Transverse colon (tissue), 4 donors: ENCODE data around the gene SRPX2. TPM values are rescaled to one million over a fixed set of nuclear protein-coding genes. Genes with fewer than 3 reads are reported as not detected.

Experiments used
- DNase-seq: peaks from one replicate; pipeline ENCODE4 v3.0.0-alpha.2; 2019
- H3K27ac ChIP-seq, 4 donors: fragments of 200-600 bp; sonication (generic); 2 replicates each; pipeline ENCODE4 v1.5.1; 2016 to 2018; ENCODE audit warnings: inconsistent platforms in 4 of 4
- H3K27me3 ChIP-seq: fragments of 200-600 bp; sonication (generic); 2 replicates; pipeline ENCODE4 v1.5.1; 2017; ENCODE audit warnings: inconsistent platforms
- H3K36me3 ChIP-seq, 4 donors: fragments of 200-600 bp; sonication (generic); 2 replicates each; pipeline ENCODE4 v1.5.1; 2017 to 2019; ENCODE audit warnings: inconsistent platforms in 4 of 4
- H3K4me1 ChIP-seq, 4 donors: fragments of 200-600 bp; sonication (generic); 2 replicates each; pipeline ENCODE4 v1.5.1; 2017 to 2020; ENCODE audit warnings: inconsistent platforms in 4 of 4
- H3K4me3 ChIP-seq, 4 donors: fragments of 200-600 bp; sonication (generic); 1 replicate in 1 of 4; 2 replicates in 3 of 4; pipeline versions ENCODE4 v1.5.1 to v1.6.1; 2017 to 2019; ENCODE audit warnings: inconsistent platforms in 4 of 4
- H3K9me3 ChIP-seq, 2 donors: fragments of 200-600 bp; sonication (generic); 2 replicates each; pipeline ENCODE4 v1.5.1; 2017 to 2019; ENCODE audit warnings: inconsistent platforms in 2 of 2
- EP300 ChIP-seq: sonication (generic); formaldehyde crosslinking; IDR thresholded peaks from one replicate; pipeline ENCODE4 v1.6.1; 2017; ENCODE audit warnings: antibody characterized with exemption, low read depth
- POLR2A ChIP-seq: fragments of 450-650 bp; IDR thresholded peaks from one replicate; pipeline ENCODE4 v1.6.1; 2016; ENCODE audit warnings: antibody characterized with exemption, mild to moderate bottlenecking, moderate library complexity
- POLR2AphosphoS5 ChIP-seq, 3 donors: sonication (generic); formaldehyde crosslinking; IDR thresholded peaks; one replicate each; pipeline ENCODE4 v1.6.1; 2016; ENCODE audit warnings: antibody characterized with exemption in 3 of 3
- WGBS, 2 donors: methylation state at CpG; one replicate each; pipeline ENCODE4 v1.1.5; 2018; ENCODE audit warnings: low coverage in 1 of 2; 5-methylcytosine and 5-hydroxymethylcytosine counted together
- in situ Hi-C, 4 donors: fragments of 200-750 bp; cut with MboI; loops; one replicate each; pipeline versions ENCODE4 v1.15.0 to v1.15.1; 2017; ENCODE audit warnings: low sequenced_read_pairs in 3 of 4, low pct_ligation_motif_present in 1 of 4, low pct_unique_long_range_greater_than_20kb in 1 of 4
- intact Hi-C: fragments of 100-400 bp; cut with DNase I; formaldehyde crosslinking; loops from one replicate; pipeline ENCODE4 v1.15.1; 2023; ENCODE audit warnings: low total_unique reads
- total RNA-seq, 4 donors: library from RNA; depleted of rRNA; stranded (reverse); fragments of >200 nt; gene quantifications; one replicate each; pipeline ENCODE4 v1.1.0, GENCODE V29; 2016
- TF ChIP-seq, protein P1 (sequence below), 5 experiments: fragments of 200-600 bp in 3 of 5; fragments of 450-650 bp in 2 of 5; sonication (generic) in 3 of 5; IDR thresholded peaks; 1 replicate in 2 of 5; 2 replicates in 3 of 5; pipeline ENCODE4 v1.5.1; 2016 to 2017; ENCODE audit warnings: antibody characterized with exemption in 5 of 5, inconsistent platforms in 3 of 5, mild to moderate bottlenecking in 2 of 5, moderate library complexity in 1 of 5

The SRPX2 gene
- total RNA-seq, 4 donors from 2014 or later: 9.3 to 72.2 (median 13.1) TPM

DNA sequence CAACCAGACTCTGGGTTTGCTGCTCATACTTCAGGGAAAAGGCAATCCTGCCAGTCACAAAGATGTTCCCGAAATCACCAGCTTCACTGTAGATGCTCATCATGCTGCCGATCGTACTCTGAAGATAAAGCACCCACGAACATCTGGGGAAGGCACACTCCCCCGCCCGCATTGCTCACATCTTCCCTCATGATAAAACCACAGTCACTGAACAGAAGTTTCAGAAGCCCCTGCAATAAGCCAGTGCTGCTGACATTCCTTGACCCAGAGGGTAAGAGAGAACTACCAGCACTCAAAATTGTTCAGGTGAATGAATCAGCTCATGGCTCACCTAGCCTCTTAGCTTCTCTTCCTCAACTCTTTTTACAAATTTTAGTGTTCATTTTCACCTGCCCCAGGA lies 43.1 kb downstream of the SRPX2 start:
- no peak for DNase-seq
- intact Hi-C loops (loop anchor here (2.0 kb wide), 1 partner anchor 82 kb away; no protein-coding TSS in a partner anchor), in situ Hi-C loops (loop anchor here in 3 of 4 donors (5.0 to 10.0 kb wide), 2 partner anchors 78 to 80 kb away; no protein-coding TSS in a partner anchor)
- H3K4me3 ChIP-seq: no peak overlapping the region
- WGBS, 2 donors: 70% methylated on average over 6 of the region's 6 CpGs; no CpG with 5 or more reads in 1 of the 2 donors
- TF ChIP-seq, protein P1, sequence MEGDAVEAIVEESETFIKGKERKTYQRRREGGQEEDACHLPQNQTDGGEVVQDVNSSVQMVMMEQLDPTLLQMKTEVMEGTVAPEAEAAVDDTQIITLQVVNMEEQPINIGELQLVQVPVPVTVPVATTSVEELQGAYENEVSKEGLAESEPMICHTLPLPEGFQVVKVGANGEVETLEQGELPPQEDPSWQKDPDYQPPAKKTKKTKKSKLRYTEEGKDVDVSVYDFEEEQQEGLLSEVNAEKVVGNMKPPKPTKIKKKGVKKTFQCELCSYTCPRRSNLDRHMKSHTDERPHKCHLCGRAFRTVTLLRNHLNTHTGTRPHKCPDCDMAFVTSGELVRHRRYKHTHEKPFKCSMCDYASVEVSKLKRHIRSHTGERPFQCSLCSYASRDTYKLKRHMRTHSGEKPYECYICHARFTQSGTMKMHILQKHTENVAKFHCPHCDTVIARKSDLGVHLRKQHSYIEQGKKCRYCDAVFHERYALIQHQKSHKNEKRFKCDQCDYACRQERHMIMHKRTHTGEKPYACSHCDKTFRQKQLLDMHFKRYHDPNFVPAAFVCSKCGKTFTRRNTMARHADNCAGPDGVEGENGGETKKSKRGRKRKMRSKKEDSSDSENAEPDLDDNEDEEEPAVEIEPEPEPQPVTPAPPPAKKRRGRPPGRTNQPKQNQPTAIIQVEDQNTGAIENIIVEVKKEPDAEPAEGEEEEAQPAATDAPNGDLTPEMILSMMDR (IDR thresholded peaks at IDR 0.05): no peak
- TF ChIP-seq POLR2A: no peak
- TF ChIP-seq POLR2AphosphoS5 (IDR thresholded peaks at IDR 0.05): no peak
- no peak for TF ChIP-seq EP300
- no peaks in the 10 kb centered on the region for H3K9me3 ChIP-seq
- H3K4me1 ChIP-seq: peaks cover 0 to 4% (median 0%) of the 10 kb centered on the region in 4 donors
- H3K27ac ChIP-seq: no peak overlapping the region
- H3K36me3 ChIP-seq: no peaks in the 10 kb centered on the region
- H3K27me3 ChIP-seq: no peaks in the 10 kb centered on the region

DNA sequence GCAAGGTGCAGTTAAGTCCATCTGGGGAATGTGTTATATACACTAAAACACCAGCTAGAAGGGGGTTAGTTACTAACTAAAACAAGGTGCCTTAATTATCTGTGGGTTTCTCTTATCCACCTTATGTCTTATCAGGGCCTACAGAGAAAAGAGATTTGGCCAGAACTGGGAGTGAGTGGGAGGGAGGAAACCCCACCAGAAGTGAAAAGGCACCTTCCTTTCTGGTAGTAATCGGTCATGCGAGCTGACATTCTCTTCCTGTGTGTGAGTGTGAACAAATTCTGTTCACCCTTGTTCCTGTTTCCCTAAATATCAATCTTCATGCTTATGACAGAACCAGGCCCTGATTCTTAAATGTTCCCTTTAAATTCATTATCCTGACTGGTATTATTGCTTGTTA lies 43.5 kb downstream of the SRPX2 start:
- TF ChIP-seq POLR2A (no peak), EP300 (no peak), POLR2AphosphoS5 (IDR thresholded peaks at IDR 0.05) (no peak)
- TF ChIP-seq, protein P1 (IDR thresholded peaks at IDR 0.05): no peak
- 61% methylated on average over 2 of the region's 2 CpGs; no CpG with 5 or more reads in 1 of the 2 donors for WGBS, 2 donors
- Histone ChIP-seq H3K9me3 (no peaks in the 10 kb centered on the region), H3K36me3 (no peaks in the 10 kb centered on the region), H3K4me3 (no peak overlapping the region), H3K27me3 (no peaks in the 10 kb centered on the region), H3K4me1 (peaks cover 0 to 4% (median 0%) of the 10 kb centered on the region in 4 donors), H3K27ac (no peak overlapping the region)
- intact Hi-C loops: loop anchor here (2.0 kb wide), 1 partner anchor 81 kb away; no protein-coding TSS in a partner anchor
- in situ Hi-C loops: loop anchor here in 3 of 4 donors (5.0 to 10.0 kb wide), 2 partner anchors 77 to 80 kb away; no protein-coding TSS in a partner anchor
- DNase-seq: no peak

DNA sequence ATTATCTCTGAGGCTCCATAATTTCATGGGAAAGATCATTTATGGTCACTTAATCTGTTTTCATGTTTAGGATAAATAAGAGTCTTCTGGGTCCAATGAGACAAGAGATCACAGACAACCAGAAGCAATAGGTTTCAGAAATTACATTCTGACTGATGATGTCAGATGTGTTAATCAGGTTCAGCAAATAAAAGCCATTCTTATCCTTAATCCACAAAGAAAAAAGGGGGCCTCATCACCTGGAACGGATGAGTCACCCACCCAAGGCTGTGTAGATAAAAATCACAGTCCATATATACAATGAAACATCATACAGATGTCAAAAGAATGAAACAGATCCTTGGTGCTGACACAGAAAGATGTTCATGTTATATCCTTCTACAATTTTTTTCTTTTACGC lies 51.3 kb downstream of the SRPX2 start:
- Histone ChIP-seq H3K4me3 (no peak overlapping the region), H3K9me3 (no peaks in the 10 kb centered on the region), H3K27ac (no peak overlapping the region), H3K4me1 (no peaks in the 10 kb centered on the region), H3K36me3 (no peaks in the 10 kb centered on the region), H3K27me3 (no peaks in the 10 kb centered on the region)
- DNase-seq: no peak
- in situ Hi-C loops: no loop called here
- no peak for TF ChIP-seq POLR2AphosphoS5 (IDR thresholded peaks at IDR 0.05)
- TF ChIP-seq POLR2A: no peak
- TF ChIP-seq, protein P1 (IDR thresholded peaks at IDR 0.05): no peak
- TF ChIP-seq EP300: no peak
- 68 to 90% methylated on average over 2 of the region's 2 CpGs for WGBS, 2 donors
- intact Hi-C loops: no loop called here

DNA sequence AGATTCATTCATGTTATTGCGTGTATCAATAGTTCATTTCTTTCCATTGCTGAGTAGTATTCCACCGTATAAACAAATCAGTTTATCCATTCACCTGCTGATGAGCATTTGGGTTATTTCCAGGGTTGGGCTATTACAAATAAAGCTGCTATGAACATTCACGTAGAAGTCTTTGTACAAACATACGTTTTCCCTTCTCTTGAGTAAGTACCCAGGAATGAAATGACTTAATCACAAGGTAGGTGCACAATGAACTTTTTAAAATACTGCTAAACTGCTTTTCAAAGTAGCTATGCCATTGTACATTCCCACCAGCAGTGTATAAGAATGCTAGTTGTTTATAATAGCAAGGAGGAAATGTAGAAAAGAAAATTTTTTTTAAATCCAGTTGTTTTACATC lies 52.0 kb downstream of the SRPX2 start:
- Histone ChIP-seq H3K4me3 (no peak overlapping the region), H3K27me3 (no peaks in the 10 kb centered on the region), H3K27ac (no peak overlapping the region), H3K9me3 (no peaks in the 10 kb centered on the region), H3K36me3 (no peaks in the 10 kb centered on the region), H3K4me1 (no peaks in the 10 kb centered on the region)
- in situ Hi-C loops: no loop called here
- WGBS, 2 donors: 54 to 70% methylated on average over 2 to 4 of the region's 4 CpGs
- DNase-seq: no peak
- TF ChIP-seq EP300 (no peak), POLR2AphosphoS5 (IDR thresholded peaks at IDR 0.05) (no peak), POLR2A (no peak)
- TF ChIP-seq, protein P1 (IDR thresholded peaks at IDR 0.05): no peak
- intact Hi-C loops: no loop called here
